WTC11 (cell line): ENCODE results near the gene RHOBTB3. TPM values are rescaled to one million over a fixed set of nuclear protein-coding genes. Genes with fewer than 3 reads are reported as not detected.
"Not testable (repeated sequence)": the region's sequence is repeated elsewhere in the genome, so short reads cannot be mapped to it uniquely, and the experiment has no call there.

Source experiments
- ATAC-seq: fragments of 200-7000 bp; cut with Tn5 transposase; 2 replicates; pipeline ENCODE4 v1.10.0; 2021; ENCODE audit warnings: mild to moderate bottlenecking, moderate library complexity
- CTCF ChIA-PET: fragments of 300-600 bp; sonication (Branson Sonifier 250); formaldehyde crosslinking; loops from one replicate; lab custom pipeline; 2021; ENCODE audit warnings: antibody characterized with exemption; lab: Charles Lee
- POLR2A ChIA-PET: fragments of 350-600 bp; sonication (Branson Sonifier 250); formaldehyde crosslinking; loops from one replicate; lab custom pipeline; 2021; ENCODE audit warnings: antibody characterized with exemption; lab: Charles Lee
- DNase-seq: peaks from one replicate; pipeline ENCODE4 v3.0.0; 2021; ENCODE audit warnings: low spot score
- H3K27ac Mint-ChIP-seq: 2 replicates; pipeline ENCODE4 v1.8.0; 2021; ENCODE audit warnings: mixed read lengths
- H3K27me3 Mint-ChIP-seq: 2 replicates; pipeline ENCODE4 v1.8.0; 2021; ENCODE audit warnings: low read depth, mild to moderate bottlenecking, moderate library complexity, mixed read lengths
- H3K36me3 Mint-ChIP-seq: 2 replicates; pipeline ENCODE4 v1.8.0; 2021; ENCODE audit warnings: mixed read lengths
- H3K4me1 Mint-ChIP-seq: 2 replicates; pipeline ENCODE4 v1.8.0; 2022; ENCODE audit warnings: mixed read lengths
- H3K4me3 Mint-ChIP-seq: 2 replicates; pipeline ENCODE4 v1.8.0; 2021; ENCODE audit warnings: mild to moderate bottlenecking, moderate library complexity, mixed read lengths
- H3K9me3 Mint-ChIP-seq: 2 replicates; pipeline ENCODE4 v1.8.0; 2021; ENCODE audit warnings: mixed read lengths
- CBFB ChIP-seq: sonication (generic); formaldehyde crosslinking; IDR thresholded peaks from 2 replicates; pipeline ENCODE4 v1.8.1; 2022; ENCODE audit warnings: mild to moderate bottlenecking, low read depth, missing genetic modification reagents
- ELF4 ChIP-seq: sonication (generic); formaldehyde crosslinking; IDR thresholded peaks from 2 replicates; pipeline ENCODE4 v1.8.1; 2022; ENCODE audit warnings: low read depth, mild to moderate bottlenecking, moderate library complexity, missing genetic modification reagents
- EMX1 ChIP-seq: fragments of 250-450 bp; sonication (Bioruptor Pico); IDR thresholded peaks from 2 replicates; pipeline ENCODE4 v1.8.0; 2021; ENCODE audit warnings: mild to moderate bottlenecking
- ESRRA ChIP-seq: sonication (generic); formaldehyde crosslinking; IDR thresholded peaks from 2 replicates; pipeline ENCODE4 v1.8.1; 2022; ENCODE audit warnings: mild to moderate bottlenecking, missing genetic modification reagents, borderline replicate concordance
- ETV6 ChIP-seq: sonication (generic); formaldehyde crosslinking; IDR thresholded peaks from 2 replicates; pipeline ENCODE4 v1.8.1; 2022; ENCODE audit warnings: mild to moderate bottlenecking, missing genetic modification reagents
- GRHL2 ChIP-seq: fragments of 250-450 bp; sonication (Bioruptor Pico); IDR thresholded peaks from 2 replicates; pipeline ENCODE4 v1.8.0; 2022; ENCODE audit warnings: mild to moderate bottlenecking, moderate library complexity; ENCODE audit not compliant: insufficient replicate concordance, severe bottlenecking
- GTF2I ChIP-seq: fragments of 250-450 bp; sonication (Bioruptor Pico); conservative IDR thresholded peaks from 2 replicates; pipeline ENCODE4 v1.4.0; 2021; ENCODE audit warnings: mild to moderate bottlenecking
- JAZF1 ChIP-seq: fragments of 250-450 bp; sonication (Bioruptor Pico); IDR thresholded peaks from 2 replicates; pipeline ENCODE4 v1.9.0; 2021; ENCODE audit warnings: moderate library complexity, mild to moderate bottlenecking, inconsistent platforms
- NFATC4 ChIP-seq: fragments of 250-450 bp; sonication (Bioruptor Pico); IDR thresholded peaks from 2 replicates; pipeline ENCODE4 v1.9.0; 2021; ENCODE audit warnings: mild to moderate bottlenecking
- RELA ChIP-seq: sonication (generic); formaldehyde crosslinking; IDR thresholded peaks from 2 replicates; pipeline ENCODE4 v1.8.1; 2022; ENCODE audit warnings: missing genetic modification reagents, mild to moderate bottlenecking, borderline replicate concordance
- SOX15 ChIP-seq: fragments of 250-450 bp; sonication (Bioruptor Pico); IDR thresholded peaks from 2 replicates; pipeline ENCODE4 v1.9.0; 2021; ENCODE audit warnings: mild to moderate bottlenecking
- TCF7 ChIP-seq: sonication (generic); formaldehyde crosslinking; IDR thresholded peaks from 2 replicates; pipeline ENCODE4 v1.8.0; 2022; ENCODE audit warnings: mild to moderate bottlenecking, low read depth, missing genetic modification reagents, moderate library complexity
- ZNF232 ChIP-seq: sonication (generic); formaldehyde crosslinking; IDR thresholded peaks from 2 replicates; pipeline ENCODE4 v1.8.0; 2022; ENCODE audit warnings: mild to moderate bottlenecking, missing genetic modification reagents
- ZNF317 ChIP-seq: sonication (generic); formaldehyde crosslinking; IDR thresholded peaks from 2 replicates; pipeline ENCODE4 v1.8.1; 2023; ENCODE audit warnings: low read depth, mild to moderate bottlenecking, moderate library complexity, missing genetic modification reagents, borderline replicate concordance
- total RNA-seq: library from RNA; stranded (reverse); gene quantifications from 3 replicates; pipeline ENCODE4 v1.2.3, GENCODE V29; 2021
- TF ChIP-seq, protein P1 (sequence below): fragments of 250-450 bp; sonication (Bioruptor Pico); conservative IDR thresholded peaks from 2 replicates; pipeline ENCODE4 v1.9.0; 2021; ENCODE audit warnings: mild to moderate bottlenecking
- TF ChIP-seq, protein P2 (sequence below): sonication (generic); formaldehyde crosslinking; conservative IDR thresholded peaks from 2 replicates; pipeline ENCODE4 v1.8.1; 2022; ENCODE audit warnings: mild to moderate bottlenecking, missing genetic modification reagents
- TF ChIP-seq, protein P3 (sequence below): sonication (generic); formaldehyde crosslinking; IDR thresholded peaks from 2 replicates; pipeline ENCODE4 v1.8.1; 2023; ENCODE audit warnings: mild to moderate bottlenecking, missing genetic modification reagents, borderline replicate concordance
- TF ChIP-seq, protein P4 (sequence below): sonication (generic); formaldehyde crosslinking; IDR thresholded peaks from 2 replicates; pipeline ENCODE4 v1.8.0; 2022; ENCODE audit warnings: missing genetic modification reagents
- TF ChIP-seq, protein P5 (sequence below): sonication (generic); formaldehyde crosslinking; IDR thresholded peaks from 2 replicates; pipeline ENCODE4 v1.8.0; 2023; ENCODE audit warnings: missing genetic modification reagents, mild to moderate bottlenecking, borderline replicate concordance

RHOBTB3 gene
- total RNA-seq, 1 experiment from 2014 or later: 13.8 TPM

DNA sequence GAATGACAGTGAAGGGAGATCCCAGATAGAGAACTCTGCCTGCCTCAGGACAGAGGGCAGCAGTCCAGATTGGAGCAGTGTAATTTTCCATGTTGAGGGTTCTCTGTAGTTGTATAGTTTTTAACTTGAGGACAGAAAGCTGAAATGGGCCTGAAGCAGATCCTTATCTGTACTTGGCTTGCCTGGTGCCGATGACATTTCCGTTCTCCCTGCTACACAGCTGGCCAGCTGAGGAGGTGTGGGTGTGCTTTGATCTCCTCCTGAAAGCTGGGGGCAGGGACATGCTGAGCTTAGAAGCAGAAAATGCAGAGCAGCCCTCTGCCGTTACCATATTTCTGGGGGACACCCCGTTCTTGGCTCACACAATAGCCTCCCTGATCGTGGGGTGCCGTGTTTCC is 80.9 kb downstream of the RHOBTB3 start (continued):
- TF ChIP-seq ETV6 (CRISPR knock-in tag) (no peak), RELA (no peak), GRHL2 (CRISPR knock-in tag) (no peak), JAZF1 (no peak), ELF4 (CRISPR knock-in tag) (no peak), ESRRA (CRISPR knock-in tag) (no peak), SOX15 (CRISPR knock-in tag) (no peak), GTF2I (CRISPR knock-in tag) (no peak), ZNF317 (CRISPR knock-in tag) (no peak)
- TF ChIP-seq, protein P1, sequence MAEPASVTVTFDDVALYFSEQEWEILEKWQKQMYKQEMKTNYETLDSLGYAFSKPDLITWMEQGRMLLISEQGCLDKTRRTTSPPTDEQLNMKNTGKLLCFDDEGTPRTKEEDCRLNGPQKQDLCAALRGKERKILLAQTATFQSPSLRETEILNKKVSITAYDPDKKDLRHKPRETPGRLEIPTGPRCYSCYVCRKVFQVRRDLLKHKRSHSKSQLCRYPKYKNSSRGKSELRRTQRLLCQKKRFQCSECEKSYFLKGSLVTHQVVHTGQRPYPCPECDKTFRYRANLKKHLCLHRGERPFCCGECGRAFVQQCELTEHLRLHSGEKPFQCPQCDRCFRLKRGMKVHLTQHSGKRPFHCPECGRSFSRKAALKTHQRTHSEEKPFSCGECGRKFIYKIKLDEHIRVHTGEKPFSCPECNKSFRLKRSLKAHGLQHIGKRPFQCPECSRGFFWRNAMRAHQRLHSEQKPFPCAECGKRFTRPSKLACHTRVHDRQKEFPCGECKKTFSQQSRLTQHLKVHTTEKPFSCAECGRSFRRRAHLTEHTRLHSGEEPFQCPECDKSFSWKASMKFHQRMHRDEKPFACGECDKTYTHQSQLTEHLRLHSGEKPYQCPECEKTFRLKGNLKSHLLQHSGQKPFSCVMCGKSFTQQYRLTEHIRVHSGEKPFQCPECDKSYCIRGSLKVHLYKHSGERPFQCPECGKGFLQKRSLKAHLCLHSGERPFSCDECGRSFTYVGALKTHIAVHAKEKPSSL (CRISPR knock-in tag): no peak
- TF ChIP-seq, all 79 proteins: peak for 0

DNA sequence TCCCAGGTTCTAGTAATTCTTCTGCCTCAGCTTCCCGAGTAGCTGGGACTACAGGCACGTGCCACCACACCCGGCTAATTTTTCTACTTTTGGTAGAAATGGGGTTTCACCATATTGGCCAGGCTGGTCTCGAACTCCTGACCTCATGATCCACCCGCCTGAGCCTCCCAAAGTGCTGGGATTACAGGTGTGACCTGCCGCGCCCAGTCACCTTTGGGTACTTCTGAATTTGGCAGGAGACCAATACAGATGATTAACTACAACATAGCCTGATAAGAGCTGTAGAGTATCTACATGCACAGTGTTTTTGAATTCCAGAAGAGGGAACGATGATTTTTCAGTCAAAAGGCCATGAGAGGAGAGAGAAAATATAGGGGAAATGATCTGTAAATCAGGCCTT is 81.9 kb downstream of the RHOBTB3 start:
- H3K36me3 Mint-ChIP-seq, H3K4me3 Mint-ChIP-seq, H3K27ac Mint-ChIP-seq, H3K9me3 Mint-ChIP-seq, ATAC-seq, POLR2A ChIA-PET, H3K27me3 Mint-ChIP-seq, DNase-seq: not testable (repeated sequence)
- H3K4me1 Mint-ChIP-seq: peaks cover 79% of the 10 kb centered on the region
- CTCF ChIA-PET: interaction anchor here (1.8 kb wide), 1 partner anchor 32 kb away, joined by 5 read pairs; no protein-coding TSS in a partner anchor

DNA sequence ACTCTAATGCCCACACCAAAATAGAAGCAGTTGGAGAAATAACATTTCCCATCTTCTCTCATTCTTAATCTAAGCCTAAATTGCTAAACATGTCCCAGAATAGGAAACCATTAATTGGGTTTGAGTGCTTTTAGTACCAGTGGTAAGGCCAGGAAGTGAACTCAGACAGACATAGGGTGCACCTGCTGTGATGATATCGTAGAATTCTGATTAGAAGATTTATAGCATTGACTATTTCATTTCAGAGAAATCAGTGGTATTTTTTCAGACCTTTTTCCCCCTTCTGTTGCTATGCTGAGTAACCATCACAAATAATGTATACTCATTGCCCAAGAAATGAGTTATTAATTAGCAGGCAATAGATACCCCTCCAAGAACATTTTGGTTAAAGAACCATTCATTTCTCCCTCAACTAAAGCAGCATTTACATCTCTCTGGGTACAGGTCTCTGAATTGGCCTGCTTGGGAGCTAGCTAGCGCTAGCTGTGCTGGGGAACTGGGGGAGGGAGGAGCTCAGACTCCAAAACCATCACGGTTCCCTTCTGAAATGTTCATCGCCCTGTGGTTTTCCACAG is 84.1 kb downstream of the RHOBTB3 start:
- peaks cover 9% of the 10 kb centered on the region for H3K36me3 Mint-ChIP-seq
- H3K4me3 Mint-ChIP-seq: no peak overlapping the region
- H3K4me1 Mint-ChIP-seq: peaks cover 69% of the 10 kb centered on the region
- ChIA-PET CTCF (interaction anchor here (2.8 kb wide), 1 partner anchor 34 kb away, joined by 9 read pairs; no protein-coding TSS in a partner anchor), POLR2A (no interaction called here)
- ATAC-seq (no peak), DNase-seq (no peak)
- no peaks in the 10 kb centered on the region for H3K9me3 Mint-ChIP-seq
- no peak overlapping the region for H3K27ac Mint-ChIP-seq
- no peaks in the 10 kb centered on the region for H3K27me3 Mint-ChIP-seq
- no peak for TF ChIP-seq TCF7 (CRISPR knock-in tag)
- no peak for TF ChIP-seq EMX1
- TF ChIP-seq, protein P2, sequence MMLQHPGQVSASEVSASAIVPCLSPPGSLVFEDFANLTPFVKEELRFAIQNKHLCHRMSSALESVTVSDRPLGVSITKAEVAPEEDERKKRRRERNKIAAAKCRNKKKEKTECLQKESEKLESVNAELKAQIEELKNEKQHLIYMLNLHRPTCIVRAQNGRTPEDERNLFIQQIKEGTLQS: no peak
- no peak for TF ChIP-seq JAZF1
- no peak for TF ChIP-seq NFATC4 (CRISPR knock-in tag)
- TF ChIP-seq ZNF232 (CRISPR knock-in tag): no peak
- TF ChIP-seq, protein P3, sequence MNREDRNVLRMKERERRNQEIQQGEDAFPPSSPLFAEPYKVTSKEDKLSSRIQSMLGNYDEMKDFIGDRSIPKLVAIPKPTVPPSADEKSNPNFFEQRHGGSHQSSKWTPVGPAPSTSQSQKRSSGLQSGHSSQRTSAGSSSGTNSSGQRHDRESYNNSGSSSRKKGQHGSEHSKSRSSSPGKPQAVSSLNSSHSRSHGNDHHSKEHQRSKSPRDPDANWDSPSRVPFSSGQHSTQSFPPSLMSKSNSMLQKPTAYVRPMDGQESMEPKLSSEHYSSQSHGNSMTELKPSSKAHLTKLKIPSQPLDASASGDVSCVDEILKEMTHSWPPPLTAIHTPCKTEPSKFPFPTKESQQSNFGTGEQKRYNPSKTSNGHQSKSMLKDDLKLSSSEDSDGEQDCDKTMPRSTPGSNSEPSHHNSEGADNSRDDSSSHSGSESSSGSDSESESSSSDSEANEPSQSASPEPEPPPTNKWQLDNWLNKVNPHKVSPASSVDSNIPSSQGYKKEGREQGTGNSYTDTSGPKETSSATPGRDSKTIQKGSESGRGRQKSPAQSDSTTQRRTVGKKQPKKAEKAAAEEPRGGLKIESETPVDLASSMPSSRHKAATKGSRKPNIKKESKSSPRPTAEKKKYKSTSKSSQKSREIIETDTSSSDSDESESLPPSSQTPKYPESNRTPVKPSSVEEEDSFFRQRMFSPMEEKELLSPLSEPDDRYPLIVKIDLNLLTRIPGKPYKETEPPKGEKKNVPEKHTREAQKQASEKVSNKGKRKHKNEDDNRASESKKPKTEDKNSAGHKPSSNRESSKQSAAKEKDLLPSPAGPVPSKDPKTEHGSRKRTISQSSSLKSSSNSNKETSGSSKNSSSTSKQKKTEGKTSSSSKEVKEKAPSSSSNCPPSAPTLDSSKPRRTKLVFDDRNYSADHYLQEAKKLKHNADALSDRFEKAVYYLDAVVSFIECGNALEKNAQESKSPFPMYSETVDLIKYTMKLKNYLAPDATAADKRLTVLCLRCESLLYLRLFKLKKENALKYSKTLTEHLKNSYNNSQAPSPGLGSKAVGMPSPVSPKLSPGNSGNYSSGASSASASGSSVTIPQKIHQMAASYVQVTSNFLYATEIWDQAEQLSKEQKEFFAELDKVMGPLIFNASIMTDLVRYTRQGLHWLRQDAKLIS (CRISPR knock-in tag): no peak
- TF ChIP-seq, protein P4, sequence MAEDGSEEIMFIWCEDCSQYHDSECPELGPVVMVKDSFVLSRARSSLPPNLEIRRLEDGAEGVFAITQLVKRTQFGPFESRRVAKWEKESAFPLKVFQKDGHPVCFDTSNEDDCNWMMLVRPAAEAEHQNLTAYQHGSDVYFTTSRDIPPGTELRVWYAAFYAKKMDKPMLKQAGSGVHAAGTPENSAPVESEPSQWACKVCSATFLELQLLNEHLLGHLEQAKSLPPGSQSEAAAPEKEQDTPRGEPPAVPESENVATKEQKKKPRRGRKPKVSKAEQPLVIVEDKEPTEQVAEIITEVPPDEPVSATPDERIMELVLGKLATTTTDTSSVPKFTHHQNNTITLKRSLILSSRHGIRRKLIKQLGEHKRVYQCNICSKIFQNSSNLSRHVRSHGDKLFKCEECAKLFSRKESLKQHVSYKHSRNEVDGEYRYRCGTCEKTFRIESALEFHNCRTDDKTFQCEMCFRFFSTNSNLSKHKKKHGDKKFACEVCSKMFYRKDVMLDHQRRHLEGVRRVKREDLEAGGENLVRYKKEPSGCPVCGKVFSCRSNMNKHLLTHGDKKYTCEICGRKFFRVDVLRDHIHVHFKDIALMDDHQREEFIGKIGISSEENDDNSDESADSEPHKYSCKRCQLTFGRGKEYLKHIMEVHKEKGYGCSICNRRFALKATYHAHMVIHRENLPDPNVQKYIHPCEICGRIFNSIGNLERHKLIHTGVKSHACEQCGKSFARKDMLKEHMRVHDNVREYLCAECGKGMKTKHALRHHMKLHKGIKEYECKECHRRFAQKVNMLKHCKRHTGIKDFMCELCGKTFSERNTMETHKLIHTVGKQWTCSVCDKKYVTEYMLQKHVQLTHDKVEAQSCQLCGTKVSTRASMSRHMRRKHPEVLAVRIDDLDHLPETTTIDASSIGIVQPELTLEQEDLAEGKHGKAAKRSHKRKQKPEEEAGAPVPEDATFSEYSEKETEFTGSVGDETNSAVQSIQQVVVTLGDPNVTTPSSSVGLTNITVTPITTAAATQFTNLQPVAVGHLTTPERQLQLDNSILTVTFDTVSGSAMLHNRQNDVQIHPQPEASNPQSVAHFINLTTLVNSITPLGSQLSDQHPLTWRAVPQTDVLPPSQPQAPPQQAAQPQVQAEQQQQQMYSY: no peak
- no peak for TF ChIP-seq CBFB
- TF ChIP-seq, protein P5, sequence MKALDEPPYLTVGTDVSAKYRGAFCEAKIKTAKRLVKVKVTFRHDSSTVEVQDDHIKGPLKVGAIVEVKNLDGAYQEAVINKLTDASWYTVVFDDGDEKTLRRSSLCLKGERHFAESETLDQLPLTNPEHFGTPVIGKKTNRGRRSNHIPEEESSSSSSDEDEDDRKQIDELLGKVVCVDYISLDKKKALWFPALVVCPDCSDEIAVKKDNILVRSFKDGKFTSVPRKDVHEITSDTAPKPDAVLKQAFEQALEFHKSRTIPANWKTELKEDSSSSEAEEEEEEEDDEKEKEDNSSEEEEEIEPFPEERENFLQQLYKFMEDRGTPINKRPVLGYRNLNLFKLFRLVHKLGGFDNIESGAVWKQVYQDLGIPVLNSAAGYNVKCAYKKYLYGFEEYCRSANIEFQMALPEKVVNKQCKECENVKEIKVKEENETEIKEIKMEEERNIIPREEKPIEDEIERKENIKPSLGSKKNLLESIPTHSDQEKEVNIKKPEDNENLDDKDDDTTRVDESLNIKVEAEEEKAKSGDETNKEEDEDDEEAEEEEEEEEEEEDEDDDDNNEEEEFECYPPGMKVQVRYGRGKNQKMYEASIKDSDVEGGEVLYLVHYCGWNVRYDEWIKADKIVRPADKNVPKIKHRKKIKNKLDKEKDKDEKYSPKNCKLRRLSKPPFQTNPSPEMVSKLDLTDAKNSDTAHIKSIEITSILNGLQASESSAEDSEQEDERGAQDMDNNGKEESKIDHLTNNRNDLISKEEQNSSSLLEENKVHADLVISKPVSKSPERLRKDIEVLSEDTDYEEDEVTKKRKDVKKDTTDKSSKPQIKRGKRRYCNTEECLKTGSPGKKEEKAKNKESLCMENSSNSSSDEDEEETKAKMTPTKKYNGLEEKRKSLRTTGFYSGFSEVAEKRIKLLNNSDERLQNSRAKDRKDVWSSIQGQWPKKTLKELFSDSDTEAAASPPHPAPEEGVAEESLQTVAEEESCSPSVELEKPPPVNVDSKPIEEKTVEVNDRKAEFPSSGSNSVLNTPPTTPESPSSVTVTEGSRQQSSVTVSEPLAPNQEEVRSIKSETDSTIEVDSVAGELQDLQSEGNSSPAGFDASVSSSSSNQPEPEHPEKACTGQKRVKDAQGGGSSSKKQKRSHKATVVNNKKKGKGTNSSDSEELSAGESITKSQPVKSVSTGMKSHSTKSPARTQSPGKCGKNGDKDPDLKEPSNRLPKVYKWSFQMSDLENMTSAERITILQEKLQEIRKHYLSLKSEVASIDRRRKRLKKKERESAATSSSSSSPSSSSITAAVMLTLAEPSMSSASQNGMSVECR (CRISPR knock-in tag): no peak
